ENCODE measurements around the gene PUDP.

The PUDP gene

DNA sequence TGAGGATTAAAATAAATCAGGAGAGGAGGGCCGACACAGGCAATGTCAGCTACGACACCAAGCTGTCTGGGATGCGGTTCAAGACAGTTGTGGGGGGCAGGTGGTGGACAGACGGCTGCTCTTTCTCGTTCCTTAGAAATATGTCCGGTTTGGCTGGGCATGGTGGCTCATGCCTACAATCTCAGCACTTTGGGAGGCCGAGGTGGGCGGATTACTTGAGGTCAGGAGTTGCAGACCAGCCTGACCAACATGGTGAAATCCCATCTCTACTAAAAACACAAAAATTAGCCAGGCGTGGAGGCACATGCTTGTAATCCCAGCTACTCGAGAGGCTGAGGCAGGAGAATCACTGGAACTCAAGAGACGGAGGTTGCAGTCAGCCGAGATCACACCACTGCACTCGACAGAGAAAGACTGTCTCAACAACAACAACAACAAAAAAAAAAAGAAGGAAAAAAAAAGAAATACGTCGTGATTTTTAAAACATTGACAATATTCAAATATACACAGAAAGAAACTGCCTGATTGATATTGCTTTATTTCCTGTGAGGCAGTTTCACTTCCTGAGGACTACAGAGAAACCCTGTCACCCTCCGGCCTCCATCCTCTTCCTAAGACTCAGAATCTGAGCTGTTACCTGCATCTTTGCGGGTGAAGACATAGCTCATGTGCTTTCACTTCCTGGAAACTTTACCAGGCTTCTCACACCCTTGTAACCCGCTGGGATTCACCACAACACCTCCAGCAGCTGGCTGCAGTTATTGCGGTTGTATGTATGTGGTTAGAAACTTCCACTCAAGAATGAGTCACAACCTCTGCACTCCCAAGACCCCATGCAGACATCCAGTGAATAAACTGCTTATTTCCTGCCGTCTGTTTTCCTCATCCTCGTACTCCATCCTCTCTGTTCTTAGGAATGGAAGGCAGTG is 64.2 kb downstream of the PUDP start:
- Mint-ChIP-seq H3K27ac (peak overlapping the region; percentile 81), H3K9me3 (no peaks in the 10 kb centered on the region), H3K27me3 (ENCODE audit: low read depth, poor library complexity) (peaks cover 2% of the 10 kb centered on the region), H3K4me1 (peaks cover 55% of the 10 kb centered on the region), H3K36me3 (ENCODE audit: low read depth) (peaks cover 45% of the 10 kb centered on the region), H3K4me3 (peak overlapping the region; percentile 44)
- TF ChIP-seq, protein P1, sequence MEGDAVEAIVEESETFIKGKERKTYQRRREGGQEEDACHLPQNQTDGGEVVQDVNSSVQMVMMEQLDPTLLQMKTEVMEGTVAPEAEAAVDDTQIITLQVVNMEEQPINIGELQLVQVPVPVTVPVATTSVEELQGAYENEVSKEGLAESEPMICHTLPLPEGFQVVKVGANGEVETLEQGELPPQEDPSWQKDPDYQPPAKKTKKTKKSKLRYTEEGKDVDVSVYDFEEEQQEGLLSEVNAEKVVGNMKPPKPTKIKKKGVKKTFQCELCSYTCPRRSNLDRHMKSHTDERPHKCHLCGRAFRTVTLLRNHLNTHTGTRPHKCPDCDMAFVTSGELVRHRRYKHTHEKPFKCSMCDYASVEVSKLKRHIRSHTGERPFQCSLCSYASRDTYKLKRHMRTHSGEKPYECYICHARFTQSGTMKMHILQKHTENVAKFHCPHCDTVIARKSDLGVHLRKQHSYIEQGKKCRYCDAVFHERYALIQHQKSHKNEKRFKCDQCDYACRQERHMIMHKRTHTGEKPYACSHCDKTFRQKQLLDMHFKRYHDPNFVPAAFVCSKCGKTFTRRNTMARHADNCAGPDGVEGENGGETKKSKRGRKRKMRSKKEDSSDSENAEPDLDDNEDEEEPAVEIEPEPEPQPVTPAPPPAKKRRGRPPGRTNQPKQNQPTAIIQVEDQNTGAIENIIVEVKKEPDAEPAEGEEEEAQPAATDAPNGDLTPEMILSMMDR (IDR thresholded peaks at IDR 0.05) = no peak
- DNase-seq = no peak

DNA sequence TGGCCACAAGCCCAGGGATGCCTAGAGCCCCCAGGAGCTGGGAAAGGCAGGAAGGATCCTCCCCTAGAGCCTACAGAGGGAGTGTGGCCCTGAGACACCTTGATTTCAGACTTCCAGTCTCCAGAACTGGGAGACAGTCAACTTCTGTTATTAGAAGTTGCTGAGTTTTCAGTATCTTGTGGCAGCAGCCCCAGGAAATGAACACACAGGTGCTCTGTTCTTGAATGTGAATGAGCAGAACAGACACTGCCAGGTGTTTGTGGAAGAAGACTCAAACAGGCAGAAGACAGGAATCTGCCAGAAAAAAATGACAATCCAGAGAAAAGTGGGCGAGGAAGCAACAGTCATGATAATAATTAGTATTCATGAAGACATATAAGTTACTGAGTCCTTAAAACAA is 64.9 kb downstream of the PUDP start:
- Mint-ChIP-seq H3K27ac (peak overlapping the region; percentile 81), H3K27me3 (ENCODE audit: low read depth, poor library complexity) (peaks cover 2% of the 10 kb centered on the region), H3K9me3 (no peaks in the 10 kb centered on the region), H3K36me3 (ENCODE audit: low read depth) (peaks cover 47% of the 10 kb centered on the region), H3K4me3 (peak overlapping the region; percentile 9), H3K4me1 (peaks cover 48% of the 10 kb centered on the region)
- TF ChIP-seq, protein P1 (IDR thresholded peaks at IDR 0.05) = no peak
- no peak for DNase-seq

DNA sequence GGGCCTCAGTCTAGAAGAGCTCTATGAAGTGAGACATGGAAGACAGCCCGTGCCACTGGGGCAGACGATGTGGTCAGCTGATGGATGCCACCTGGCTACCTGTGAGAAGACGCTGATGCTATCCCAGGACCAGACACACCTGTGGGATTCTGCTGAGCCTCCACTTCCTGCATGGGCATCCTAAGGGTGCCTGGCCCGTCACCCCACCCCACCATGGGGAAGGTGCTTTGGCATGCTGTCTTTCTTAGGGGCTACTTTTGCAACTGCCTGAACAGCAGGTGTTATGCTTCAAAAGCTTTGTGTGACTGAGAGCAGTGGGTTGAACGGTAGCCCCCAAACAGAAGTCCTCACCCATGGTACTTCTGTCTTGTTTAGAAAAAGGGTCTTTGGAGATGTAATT is 65.4 kb downstream of the PUDP start:
- Mint-ChIP-seq H3K36me3 (ENCODE audit: low read depth) (peaks cover 51% of the 10 kb centered on the region), H3K27me3 (ENCODE audit: low read depth, poor library complexity) (peaks cover 2% of the 10 kb centered on the region), H3K9me3 (no peaks in the 10 kb centered on the region), H3K4me3 (no peak overlapping the region), H3K27ac (no peak overlapping the region), H3K4me1 (peaks cover 44% of the 10 kb centered on the region)
- no peak for DNase-seq
- TF ChIP-seq, protein P1 (IDR thresholded peaks at IDR 0.05) = no peak

DNA sequence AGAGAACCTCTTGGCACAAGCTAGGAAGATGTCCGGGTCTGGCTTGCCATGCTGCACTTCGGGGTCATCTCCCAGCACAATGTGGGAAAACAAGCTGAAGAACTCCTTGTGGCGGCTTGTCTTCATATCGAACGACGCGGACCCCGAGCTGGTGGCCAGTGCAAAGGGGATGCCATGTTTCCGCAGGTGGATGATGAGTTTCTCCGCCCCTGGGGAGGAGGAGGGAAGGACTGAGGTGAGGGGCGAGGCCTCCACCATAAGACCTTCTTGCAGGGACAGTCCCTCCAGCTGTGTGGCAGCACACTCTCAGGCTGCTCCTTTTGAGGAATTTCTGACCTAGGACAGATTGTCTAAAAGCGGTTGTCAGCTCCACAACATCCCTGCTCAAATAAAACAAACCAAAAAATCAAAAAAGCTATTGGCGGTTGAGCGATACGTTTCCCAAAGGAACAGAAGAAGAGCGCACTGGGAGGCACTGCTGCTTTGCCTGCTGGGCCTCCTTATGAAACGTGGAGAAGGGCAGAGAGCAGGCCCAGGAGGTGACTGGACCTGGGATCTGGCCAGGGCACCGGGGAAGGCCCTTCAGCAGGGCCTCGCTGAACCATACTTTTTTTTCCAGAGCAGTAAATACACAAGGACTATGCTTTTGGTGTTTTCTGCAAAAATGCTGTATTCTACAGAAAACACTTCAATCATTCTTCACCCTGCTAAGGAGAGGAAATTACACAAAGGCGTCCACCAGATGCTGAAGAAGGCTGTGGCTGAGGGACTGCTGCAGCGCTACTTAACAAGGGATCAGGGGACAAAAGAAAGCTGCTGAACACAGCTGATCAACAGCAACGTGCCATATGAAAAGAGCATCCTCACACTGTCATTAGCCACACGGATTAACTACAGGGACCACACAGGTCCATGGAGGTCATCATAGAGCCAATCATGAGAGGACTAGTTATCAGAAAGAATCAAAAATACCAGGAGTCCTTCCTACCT is 70.4 kb downstream of the PUDP start:
- H3K36me3 Mint-ChIP-seq (ENCODE audit: low read depth) = peaks cover 63% of the 10 kb centered on the region
- no peak for DNase-seq
- no peaks in the 10 kb centered on the region for H3K9me3 Mint-ChIP-seq
- TF ChIP-seq, protein P1 (IDR thresholded peaks at IDR 0.05) = no peak
- H3K4me3 Mint-ChIP-seq = no peak overlapping the region
- no peaks in the 10 kb centered on the region for H3K27me3 Mint-ChIP-seq (ENCODE audit: low read depth, poor library complexity)
- H3K27ac Mint-ChIP-seq = no peak overlapping the region
- H3K4me1 Mint-ChIP-seq = no peaks in the 10 kb centered on the region

DNA sequence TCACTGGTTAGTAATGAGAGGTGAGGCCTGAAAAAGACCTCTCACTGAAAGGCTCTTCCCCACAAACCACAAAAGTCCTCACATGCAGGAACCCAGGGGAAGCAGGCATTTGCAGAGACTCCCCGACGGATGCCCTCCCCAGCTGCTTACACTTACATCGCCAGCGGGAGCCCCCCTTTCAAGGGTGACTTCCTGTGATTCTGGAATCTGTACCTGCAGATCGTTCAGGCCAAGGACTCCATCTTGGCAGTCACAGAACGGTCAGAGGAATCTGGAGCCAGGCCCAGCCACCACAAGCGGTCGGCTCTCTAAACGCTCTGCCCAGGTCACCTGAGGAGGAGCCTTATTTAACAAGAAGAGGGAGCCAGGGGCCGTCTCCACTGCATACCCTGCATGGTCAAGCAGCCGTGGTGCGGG is 71.7 kb downstream of the PUDP start:
- no peak overlapping the region for H3K27ac Mint-ChIP-seq
- no peak overlapping the region for H3K4me3 Mint-ChIP-seq
- no peaks in the 10 kb centered on the region for H3K9me3 Mint-ChIP-seq
- H3K36me3 Mint-ChIP-seq (ENCODE audit: low read depth) = peaks cover 55% of the 10 kb centered on the region
- no peak for DNase-seq
- no peaks in the 10 kb centered on the region for H3K27me3 Mint-ChIP-seq (ENCODE audit: low read depth, poor library complexity)
- TF ChIP-seq, protein P1 (IDR thresholded peaks at IDR 0.05) = no peak
- no peaks in the 10 kb centered on the region for H3K4me1 Mint-ChIP-seq

Data from nephron progenitor cell (in vitro differentiated cells).